GM19397 (cell line): ENCODE measurements around the gene ARL15.
"Not testable (repeated sequence)": the region's sequence is repeated elsewhere in the genome, so short reads cannot be mapped to it uniquely, and the experiment has no call there.

Source experiments
- ATAC-seq: cut with Tn5 transposase; IDR thresholded peaks from one replicate; pipeline ENCODE4 v1.9.1; 2021; ENCODE audit warnings: mild to moderate bottlenecking, moderate library complexity; ENCODE audit not compliant: unreplicated experiment

The ARL15 gene

DNA sequence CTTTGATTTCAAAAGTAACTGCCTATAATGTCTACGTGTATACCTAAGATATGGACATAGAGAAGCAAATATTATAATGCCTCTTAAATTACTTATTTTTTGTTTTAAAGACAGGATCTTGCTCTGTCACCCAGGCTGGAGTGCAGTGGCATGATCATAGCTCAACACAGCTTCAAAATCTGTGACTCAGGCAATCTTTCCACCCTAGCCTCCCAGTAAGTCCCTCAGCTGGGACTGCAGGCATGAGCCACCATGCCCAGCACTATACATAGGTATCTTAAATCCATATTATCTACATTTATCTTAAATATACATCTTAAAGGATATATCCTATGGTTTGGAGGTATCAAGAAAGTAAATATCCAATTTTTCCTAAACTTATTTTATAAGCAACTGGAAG, 261.2 kb downstream of the ARL15 start:
- no peak for ATAC-seq

- no peak for ATAC-seq
Observed at GRCh38 chr5:54045077-54045792, 265.1 kb downstream of the ARL15 start.

DNA sequence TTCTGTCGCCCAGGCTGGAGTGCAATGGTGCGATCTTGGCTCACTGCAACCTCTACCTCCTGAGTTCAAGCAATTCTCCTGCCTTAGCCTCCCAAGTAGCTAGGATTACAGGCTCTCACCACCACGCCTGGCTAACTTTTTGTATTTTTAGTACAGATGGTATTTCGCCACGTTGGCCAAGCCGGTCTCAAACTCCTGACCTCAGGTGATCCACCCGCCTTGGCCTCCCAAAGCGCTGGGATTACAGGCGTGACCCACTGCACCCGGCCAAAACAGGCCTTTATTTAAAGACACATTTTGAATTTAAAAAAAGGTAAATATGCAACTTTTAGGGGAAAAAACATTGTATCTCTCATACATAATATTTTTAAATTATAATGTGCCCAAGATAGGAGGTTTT, 266.1 kb downstream of the ARL15 start:
- ATAC-seq, result not testable (repeated sequence)

GRCh38 chr5:54040804-54041203, 269.6 kb downstream of the ARL15 start:
- no peak for ATAC-seq

- ATAC-seq, result no peak
Observed at GRCh38 chr5:54040018-54040417, 270.4 kb downstream of the ARL15 start.

DNA sequence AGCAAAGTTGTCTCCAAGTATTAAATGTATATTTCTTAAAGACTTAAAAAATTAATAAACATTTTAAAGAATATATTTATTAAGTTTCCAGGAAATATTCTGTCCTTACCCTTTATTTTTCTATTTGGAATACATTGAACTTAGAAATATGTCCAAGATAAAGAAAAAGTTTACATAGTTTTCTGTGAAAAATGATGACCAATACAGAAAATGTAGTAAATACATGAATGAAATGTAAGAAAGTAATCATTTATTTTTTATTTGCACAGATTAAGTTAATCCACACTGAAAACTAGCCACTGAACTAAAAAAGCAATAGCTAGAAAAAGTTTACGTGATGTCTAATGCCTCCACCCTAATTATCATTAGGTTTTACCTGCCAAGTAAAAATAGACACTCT, 273.2 kb downstream of the ARL15 start:
- no peak for ATAC-seq

GRCh38 chr5:54030981-54031380, 279.4 kb downstream of the ARL15 start:
- ATAC-seq, result no peak

- no peak for ATAC-seq
Observed at GRCh38 chr5:54024466-54024865, 285.9 kb downstream of the ARL15 start.

GRCh38 chr5:54022223-54022622, 288.1 kb downstream of the ARL15 start:
- ATAC-seq, result no peak

DNA sequence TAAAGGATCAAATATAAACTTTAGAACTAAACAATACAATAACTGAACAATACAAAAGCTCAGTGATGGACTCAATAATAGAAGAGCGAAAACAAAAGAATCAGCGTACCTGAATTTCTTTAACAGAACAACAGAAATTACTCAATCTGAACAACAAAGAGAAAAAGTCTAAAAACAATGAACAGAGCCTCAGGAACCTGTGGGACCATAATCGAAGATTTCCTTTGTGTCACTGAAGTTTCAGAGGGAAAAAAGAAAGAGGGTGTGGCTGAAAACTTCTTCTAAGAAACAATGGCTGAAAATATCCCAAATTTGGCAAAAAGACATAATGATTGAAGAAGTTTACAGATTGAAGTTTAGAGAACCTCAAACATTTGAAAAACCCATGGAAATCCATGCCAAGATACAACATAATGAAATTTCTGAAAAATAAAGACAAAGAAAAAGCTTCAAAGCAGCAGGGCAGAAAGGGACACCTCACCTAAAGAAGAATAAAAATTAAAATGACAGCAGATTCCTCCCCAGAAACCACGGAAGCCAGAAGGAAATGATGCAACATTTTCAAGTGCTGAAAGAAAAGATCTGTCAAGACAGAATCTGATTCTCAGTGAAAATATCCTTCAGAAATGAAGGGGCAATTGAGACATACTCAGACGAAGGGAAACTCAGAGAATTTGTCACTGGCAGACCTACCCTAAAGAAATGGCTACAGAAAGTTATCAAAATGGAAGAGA, 288.8 kb downstream of the ARL15 start:
- ATAC-seq, result no peak

GRCh38 chr5:54018438-54018837, 291.9 kb downstream of the ARL15 start:
- no peak for ATAC-seq

GRCh38 chr5:54017580-54017979, 292.8 kb downstream of the ARL15 start:
- no peak for ATAC-seq

GRCh38 chr5:54013556-54014194, 296.7 kb downstream of the ARL15 start:
- no peak for ATAC-seq

GRCh38 chr5:54009828-54010227, 300.5 kb downstream of the ARL15 start:
- no peak for ATAC-seq

- ATAC-seq, result no peak
Observed at GRCh38 chr5:54009357-54009756, 301.0 kb downstream of the ARL15 start.

DNA sequence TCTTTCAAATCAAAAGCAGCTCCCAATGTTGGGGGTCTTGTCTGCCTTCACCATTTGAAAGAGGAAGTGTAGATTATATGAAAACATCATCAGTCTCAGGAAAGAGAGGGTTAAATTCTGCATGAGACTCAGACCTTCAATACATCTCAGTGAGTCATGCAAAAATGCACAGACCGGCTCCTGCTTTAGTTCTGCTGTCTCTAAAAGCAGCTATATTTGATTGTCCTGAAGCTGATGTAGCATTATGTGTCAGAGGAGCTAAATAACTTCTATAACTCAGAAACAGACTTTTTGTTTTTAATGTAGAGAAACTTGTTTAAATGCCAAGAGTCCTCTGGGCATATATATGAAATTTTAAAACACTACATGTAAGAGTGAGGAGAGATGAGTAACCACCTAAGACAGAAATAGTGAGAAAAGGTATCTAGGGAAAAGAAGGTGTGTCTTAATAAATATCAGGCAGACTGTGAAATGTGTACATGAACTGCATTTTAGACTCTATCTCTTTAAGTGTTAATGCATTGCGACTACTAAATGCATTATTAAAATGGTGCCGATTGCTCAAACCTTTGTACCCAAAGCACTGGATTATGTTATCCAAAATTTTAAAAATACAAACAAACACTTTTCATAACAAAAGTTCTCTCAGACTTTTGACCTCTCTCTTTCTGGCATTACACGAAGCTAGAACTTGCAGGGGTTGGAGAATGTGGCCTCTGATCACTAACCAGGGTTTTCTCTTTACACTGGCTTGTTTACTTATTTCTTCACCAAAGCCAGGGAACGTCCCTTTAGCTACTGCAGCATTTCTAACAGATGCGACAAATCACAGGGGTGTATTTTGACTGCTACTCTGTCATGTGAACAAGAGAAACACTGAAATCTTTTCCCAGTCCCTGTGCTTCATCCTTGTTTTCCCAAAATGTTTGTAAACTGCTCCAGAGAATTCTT, 302.3 kb downstream of the ARL15 start:
- no peak for ATAC-seq

DNA sequence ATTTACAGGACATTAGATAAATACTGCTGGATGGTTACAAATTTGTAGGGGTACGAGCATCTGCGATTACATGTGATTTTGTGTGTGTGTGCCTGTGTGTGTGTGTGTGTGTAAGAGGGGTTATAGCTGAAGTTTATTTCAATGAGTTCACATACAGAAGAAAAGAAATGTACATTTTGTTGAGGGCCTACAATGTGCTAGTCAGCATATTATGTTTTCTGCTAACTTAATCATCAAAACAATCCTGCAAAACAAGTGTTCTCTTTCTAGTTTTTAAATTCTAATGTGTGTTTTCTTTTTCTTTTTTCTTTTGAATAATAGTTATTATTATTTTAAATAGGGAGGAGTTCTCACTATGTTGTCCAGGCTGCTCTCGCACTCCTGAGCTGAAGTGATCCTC, 305.7 kb downstream of the ARL15 start:
- no peak for ATAC-seq

GRCh38 chr5:54002779-54003178, 307.6 kb downstream of the ARL15 start:
- no peak for ATAC-seq

- no peak for ATAC-seq
Observed at GRCh38 chr5:54001976-54002775, 308.2 kb downstream of the ARL15 start.

- no peak for ATAC-seq
Observed at GRCh38 chr5:54000011-54000410, 310.4 kb downstream of the ARL15 start.
